Aorta (tissue), 5 donors: Measurements from ENCODE around the gene MYL7. TPM values are rescaled to one million over a fixed set of nuclear protein-coding genes. Genes with fewer than 3 reads are reported as not detected.
A peak's percentile ranks its signal among the peaks of the same experiment; 100 is the strongest.

Experiments
- ATAC-seq: fragments of 200-7000 bp; cut with Tn5 transposase; one replicate; pipeline ENCODE4 v1.9.1; 2022; ENCODE audit warnings: moderate library complexity; ENCODE audit not compliant: low FRiP score
- DNase-seq, 2 donors: peaks; one replicate each; pipeline ENCODE4 v3.0.0-alpha.2; 2020
- H3K27ac ChIP-seq, 2 donors: one replicate each; pipeline ENCODE4 v1.5.1; 2013; ENCODE audit warnings: low read length in 2 of 2, mild to moderate bottlenecking in 2 of 2, moderate library complexity in 2 of 2, control low read depth in 1 of 2, inconsistent platforms in 1 of 2, low read depth in 1 of 2
- H3K27me3 ChIP-seq, 2 donors: one replicate each; pipeline ENCODE4 v1.6.1; 2013; ENCODE audit warnings: control low read depth in 1 of 2, low read length in 1 of 2, mild to moderate bottlenecking in 1 of 2, moderate library complexity in 1 of 2; ENCODE audit not compliant: insufficient read depth in 2 of 2, control insufficient read depth in 1 of 2
- H3K36me3 ChIP-seq, 2 donors: one replicate each; pipeline ENCODE4 v1.6.1; 2013; ENCODE audit warnings: control low read depth in 1 of 2, low read length in 1 of 2, mild to moderate bottlenecking in 1 of 2; ENCODE audit not compliant: insufficient read depth in 2 of 2, control insufficient read depth in 1 of 2
- H3K4me1 ChIP-seq, 2 donors: one replicate each; pipeline ENCODE4 v1.6.1; 2013; ENCODE audit warnings: low read length in 2 of 2, control low read depth in 1 of 2, mild to moderate bottlenecking in 1 of 2, moderate library complexity in 1 of 2; ENCODE audit not compliant: insufficient read depth in 2 of 2, control insufficient read depth in 1 of 2
- H3K4me3 ChIP-seq, 2 donors: one replicate each; pipeline ENCODE4 v1.5.1; 2013; ENCODE audit warnings: low read length in 2 of 2, control low read depth in 1 of 2, mild to moderate bottlenecking in 1 of 2
- H3K9me3 ChIP-seq: one replicate; pipeline ENCODE4 v1.6.1; 2013; ENCODE audit warnings: mild to moderate bottlenecking, low read length; ENCODE audit not compliant: control insufficient read depth
- WGBS, 2 donors: extraction: QIAGEN DNeasy Blood & Tissue Kit; methylation state at CpG; one replicate each; pipeline ENCODE4 v1.1.7; 2013; 5-methylcytosine and 5-hydroxymethylcytosine counted together
- intact Hi-C, 2 donors: fragments of 100-400 bp; cut with DNase I; formaldehyde crosslinking; loops; one replicate each; pipeline versions ENCODE4 v1.14.2 to v1.15.0; 2022
- polyA plus RNA-seq, 2 donors: library from polyadenylated mRNA; stranded (reverse); fragments of 200-250 nt; gene quantifications; one replicate each; pipeline ENCODE4 v1.2.3, GENCODE V29; 2013
- total RNA-seq, 2 donors: library from RNA; stranded (reverse); fragmentation: NEBNext Ultra II Directional; extraction: Animal tissue kit (Norgen Biotek cat#: 25700); gene quantifications; one replicate each; pipeline ENCODE4 v1.2.1, GENCODE V29; 2021
- donor health status: healthy with polysubstance abuse.
- donor health status: Bipolar disorder and iron deficiency.
- donor health status: DM: no; HTN: no; CAD: no.
- donor health status: DM: no; HTN: no; CAD: no.
- donor health status: DM: yes; HTN: yes; CAD: no.

Gene MYL7
- total and polyA plus RNA-seq, 4 donors = 2.6 to 4.1 TPM; not detected in 2

DNA sequence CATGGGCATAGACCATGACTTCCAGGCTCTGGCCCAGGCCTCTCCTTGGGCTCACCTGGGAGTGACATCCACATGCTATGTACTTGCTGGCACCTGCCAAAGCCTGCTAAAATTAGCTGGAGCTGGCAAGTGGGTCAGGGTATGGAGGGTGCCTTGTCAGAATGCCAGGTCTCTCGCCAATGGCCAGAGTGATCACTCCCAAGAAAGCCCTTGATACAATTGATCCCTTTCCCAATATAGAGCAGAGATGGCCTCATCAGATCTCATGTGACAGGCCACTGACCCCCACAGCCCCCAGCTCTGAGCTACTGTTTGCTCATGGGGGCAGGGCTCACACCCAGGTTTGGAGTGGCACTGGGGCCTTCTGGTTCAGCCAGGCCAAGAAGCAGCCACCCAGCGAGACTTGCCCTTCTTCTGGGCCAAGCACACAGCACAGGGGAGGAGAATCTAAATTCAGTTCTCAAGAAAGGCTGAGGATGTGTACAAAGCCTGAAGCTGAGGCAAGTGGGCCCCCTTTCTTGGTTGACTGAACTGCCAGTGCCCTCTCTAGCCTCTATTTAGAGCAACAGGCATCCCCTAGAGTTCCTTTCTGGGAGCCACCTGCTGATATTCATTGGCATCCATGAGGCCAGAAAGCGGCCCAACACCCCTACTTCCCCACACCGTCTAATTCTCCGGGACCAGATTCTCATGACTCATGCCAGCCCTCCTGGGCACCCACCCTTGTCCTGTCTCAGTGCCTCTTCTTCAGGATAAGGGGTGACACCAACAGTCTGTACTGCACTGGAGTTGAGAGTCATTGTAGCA, 18.9 kb upstream of the MYL7 start:
- H3K27ac ChIP-seq = no peak overlapping the region
- no peaks in the 10 kb centered on the region for H3K9me3 ChIP-seq
- intact Hi-C loops = no loop called here
- H3K27me3 ChIP-seq = no peaks in the 10 kb centered on the region
- H3K36me3 ChIP-seq = no peaks in the 10 kb centered on the region
- no peak overlapping the region for H3K4me3 ChIP-seq
- no peak for ATAC-seq
- H3K4me1 ChIP-seq = no peaks in the 10 kb centered on the region
- 88% methylated on average over 5 of the region's 5 CpGs for WGBS, 2 donors
- peak in 1 of 2 donors; percentile 37 for DNase-seq

DNA sequence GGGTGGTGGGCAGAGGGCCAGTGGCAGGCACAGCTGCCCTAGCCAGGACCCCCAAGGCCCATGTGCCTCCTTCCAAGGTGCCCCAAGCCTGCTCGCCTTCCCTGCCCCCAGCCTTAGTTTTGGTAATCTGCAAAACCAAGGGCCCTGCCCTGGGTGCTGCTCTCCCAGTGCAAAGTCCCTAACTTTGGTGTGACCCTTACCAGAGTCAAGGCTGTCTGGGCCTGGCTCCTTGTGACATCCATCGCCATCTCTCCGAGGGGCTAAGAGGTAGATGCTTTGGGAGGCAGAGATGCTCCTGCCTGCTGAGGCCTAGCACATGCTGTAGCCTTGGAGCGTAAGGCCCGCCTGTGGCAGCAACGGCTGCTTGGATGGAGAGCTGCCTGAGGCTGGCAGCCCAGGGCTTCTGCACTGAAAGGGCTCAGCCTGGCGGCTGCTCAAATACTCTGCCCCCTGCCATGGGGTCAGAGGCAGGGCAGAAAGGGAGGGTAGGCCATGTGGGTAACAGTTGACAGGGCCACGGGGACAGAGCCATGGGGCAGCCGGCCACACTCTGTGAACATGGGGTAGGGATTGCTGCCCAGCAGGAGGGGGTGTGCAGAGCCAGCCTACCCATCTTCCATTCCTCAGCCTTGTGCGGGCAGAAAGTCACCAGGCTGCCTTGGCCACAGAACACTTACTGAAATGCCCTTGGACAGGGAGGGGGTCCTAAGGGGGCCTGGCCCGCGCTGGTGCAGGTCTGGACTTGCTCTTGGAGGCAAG, 17.9 kb upstream of the MYL7 start:
- 93 to 95% methylated on average over 12 of the region's 12 CpGs for WGBS, 2 donors
- H3K27ac ChIP-seq = no peak overlapping the region
- no peaks in the 10 kb centered on the region for H3K9me3 ChIP-seq
- intact Hi-C loops = no loop called here
- DNase-seq (peak in 1 of 2 donors; percentile 42), ATAC-seq (no peak)
- H3K4me1 ChIP-seq = no peaks in the 10 kb centered on the region
- no peaks in the 10 kb centered on the region for H3K27me3 ChIP-seq
- no peaks in the 10 kb centered on the region for H3K36me3 ChIP-seq
- no peak overlapping the region for H3K4me3 ChIP-seq

DNA sequence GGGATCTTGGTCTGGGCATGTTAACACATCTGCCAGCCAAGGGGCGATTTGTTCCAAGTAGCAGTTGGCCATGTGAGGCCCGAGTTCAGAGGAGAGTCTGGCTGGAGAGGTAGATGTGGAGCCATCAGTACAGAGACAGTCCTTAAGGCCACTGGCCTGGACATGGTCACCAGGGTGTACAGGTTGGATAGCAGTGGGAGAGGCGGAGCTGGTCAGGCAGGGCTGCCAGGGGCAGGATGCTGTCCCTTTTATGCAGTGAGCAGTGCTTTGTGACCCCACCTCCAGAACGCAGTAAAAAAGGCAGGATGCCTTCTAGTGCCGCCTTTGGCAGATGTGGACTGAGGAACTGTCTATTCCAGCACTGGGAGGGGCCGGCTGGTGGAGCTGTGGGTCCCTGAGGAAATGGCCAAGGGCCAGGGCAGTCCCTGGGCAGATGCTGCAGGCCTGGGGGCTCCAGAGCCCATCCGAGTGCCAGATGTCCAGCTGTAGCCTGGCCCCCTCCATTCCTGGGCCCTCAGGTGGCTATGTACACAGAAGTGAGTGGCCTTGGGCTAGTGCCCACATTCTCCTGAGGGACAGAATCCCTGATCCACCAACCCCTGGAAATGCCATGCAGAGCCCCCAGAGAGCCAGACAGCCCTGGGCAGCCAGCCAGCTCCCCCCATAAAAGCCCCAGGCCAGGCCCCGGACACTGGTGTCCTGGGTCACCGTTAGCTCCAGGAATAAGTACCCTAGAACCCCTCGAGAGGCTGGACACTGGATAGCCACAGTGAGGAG, 17.2 kb upstream of the MYL7 start:
- DNase-seq (peak in 1 of 2 donors; percentile 55), ATAC-seq (no peak)
- no peaks in the 10 kb centered on the region for H3K9me3 ChIP-seq
- H3K36me3 ChIP-seq = no peaks in the 10 kb centered on the region
- 69 to 79% methylated on average over 10 of the region's 10 CpGs for WGBS, 2 donors
- no peak overlapping the region for H3K4me3 ChIP-seq
- H3K4me1 ChIP-seq = no peaks in the 10 kb centered on the region
- H3K27ac ChIP-seq = no peak overlapping the region
- intact Hi-C loops = no loop called here
- no peaks in the 10 kb centered on the region for H3K27me3 ChIP-seq

DNA sequence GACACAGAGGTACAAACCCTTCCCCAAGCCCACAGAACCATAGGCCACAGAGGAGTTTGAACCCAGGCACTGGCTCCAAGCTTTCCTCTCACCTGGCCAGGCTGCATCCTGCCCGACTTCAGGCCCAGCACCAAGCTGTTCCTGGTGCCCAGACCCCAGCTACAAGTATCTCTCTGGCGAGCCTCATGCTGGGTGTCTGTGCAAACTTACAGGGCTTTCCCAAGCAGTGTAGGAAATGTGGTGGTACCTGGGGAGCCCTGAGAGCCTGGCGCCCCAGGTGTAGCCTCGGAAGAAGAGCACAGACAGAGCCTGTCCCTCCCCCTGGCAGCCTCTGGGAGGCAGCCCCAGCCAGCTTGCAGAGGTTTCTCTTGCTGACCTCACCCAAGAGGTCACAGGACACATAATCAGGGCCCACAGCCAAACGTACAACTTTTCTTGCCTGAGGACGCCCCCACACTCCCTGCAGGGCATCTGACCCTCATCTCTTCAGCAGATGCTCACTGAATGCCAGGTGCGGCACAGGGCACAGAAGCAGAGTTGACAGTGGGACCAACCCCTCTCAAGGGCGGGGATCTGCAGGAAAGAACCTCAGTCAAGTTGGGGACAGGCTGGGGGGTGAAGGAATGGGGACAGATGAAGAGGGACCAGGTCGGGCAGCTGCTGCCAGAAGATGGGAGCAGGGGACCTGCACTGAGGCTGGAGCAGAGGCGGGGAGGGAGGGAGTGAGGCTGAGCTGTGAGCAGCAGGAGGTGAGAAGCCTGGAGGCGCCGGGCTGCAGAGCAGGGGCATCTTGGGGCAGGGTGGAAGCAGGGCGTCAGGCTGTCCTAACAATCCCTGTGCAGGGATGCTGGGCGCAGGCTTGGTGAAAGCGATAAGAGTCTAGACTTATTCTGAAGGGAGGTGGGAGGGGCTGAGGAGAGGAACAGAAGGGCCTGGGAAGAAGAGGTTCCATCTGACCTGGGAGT, 16.3 kb upstream of the MYL7 start:
- Histone ChIP-seq H3K4me3 (no peak overlapping the region), H3K36me3 (no peaks in the 10 kb centered on the region), H3K9me3 (no peaks in the 10 kb centered on the region), H3K27ac (no peak overlapping the region), H3K27me3 (no peaks in the 10 kb centered on the region), H3K4me1 (no peaks in the 10 kb centered on the region)
- intact Hi-C loops = no loop called here
- DNase-seq (peak in 1 of 2 donors; percentile 55), ATAC-seq (no peak)
- WGBS, 2 donors = 85 to 86% methylated on average over 15 of the region's 15 CpGs

DNA sequence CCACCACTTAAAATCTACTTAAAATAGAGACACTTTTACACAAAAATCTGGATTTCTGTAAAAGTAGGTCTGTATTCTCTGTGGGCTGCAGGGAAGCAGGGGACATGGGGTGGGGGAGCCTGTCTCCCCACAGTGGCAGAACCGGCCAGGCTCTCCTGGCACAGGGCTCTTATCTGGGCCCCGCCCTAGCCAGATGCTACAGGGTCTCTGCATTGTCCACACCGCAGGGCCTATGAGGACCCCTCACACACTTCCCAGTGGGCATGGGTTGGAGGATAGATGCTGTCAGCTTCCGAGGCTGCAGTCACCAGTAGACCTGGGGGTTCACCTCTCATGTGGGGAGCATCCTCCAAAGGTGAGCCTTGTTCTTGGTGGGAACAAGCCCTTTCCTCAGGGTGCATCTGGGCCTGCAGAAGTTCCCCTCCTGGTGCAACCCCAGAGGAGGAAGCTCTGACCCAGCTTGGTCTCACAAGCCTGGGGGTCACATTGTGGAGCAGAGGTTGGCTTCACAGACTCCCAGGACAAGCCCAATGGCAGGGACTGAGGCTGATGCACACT, 15.4 kb upstream of the MYL7 start:
- intact Hi-C loops = no loop called here
- DNase-seq = peak in 1 of 2 donors; percentile 48

DNA sequence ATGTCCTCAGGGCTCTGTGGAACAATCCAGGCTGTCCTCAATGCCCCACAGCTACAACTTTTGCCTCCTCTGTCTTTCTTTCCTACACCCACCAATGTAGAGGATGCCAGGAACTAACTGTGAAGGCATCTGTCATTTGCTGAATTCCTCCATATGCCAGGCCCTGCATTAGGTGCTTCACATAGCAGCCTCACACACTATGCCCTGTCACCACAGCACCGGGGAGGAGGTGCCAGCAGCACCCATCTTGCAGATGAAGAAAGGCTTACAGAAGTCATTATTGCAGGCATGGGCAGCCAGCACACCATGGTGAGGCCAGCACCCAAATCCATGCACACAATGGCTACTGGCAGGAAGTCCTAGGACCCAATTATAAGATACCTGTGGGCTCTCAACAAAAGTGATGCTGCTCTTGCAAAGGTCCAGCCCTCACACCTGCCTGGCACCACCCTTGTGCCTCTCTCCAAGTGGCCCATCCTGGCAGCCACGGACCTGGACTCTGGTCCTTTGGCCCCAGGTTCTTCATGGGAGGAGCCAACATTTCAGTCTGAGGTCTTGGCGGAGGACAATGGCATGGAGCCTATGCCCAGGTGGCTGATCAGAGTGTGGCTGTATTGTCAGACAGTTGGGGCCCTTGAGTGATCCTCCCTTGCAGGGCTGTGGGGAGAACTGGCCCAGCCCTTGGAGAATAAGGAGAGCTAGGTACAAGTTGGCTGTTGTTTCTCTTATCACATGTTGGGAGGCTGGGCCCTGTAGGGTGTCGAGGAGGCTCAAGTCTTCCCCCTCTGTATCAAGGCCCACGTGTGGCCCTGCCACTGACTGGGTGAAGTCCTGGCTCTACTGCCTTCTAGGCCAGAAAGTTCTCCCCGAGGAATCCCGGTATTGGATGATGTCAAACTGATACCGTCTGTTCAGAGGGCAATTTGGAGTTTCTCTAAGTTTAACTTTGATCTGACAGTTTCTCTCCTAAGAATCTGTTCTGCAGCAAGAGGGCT, 14.4 kb upstream of the MYL7 start:
- intact Hi-C loops = no loop called here
- no peak for ATAC-seq
- Histone ChIP-seq H3K27ac (no peak overlapping the region), H3K27me3 (no peaks in the 10 kb centered on the region), H3K4me1 (no peaks in the 10 kb centered on the region), H3K9me3 (no peaks in the 10 kb centered on the region), H3K4me3 (no peak overlapping the region), H3K36me3 (no peaks in the 10 kb centered on the region)
- peak in 1 of 2 donors; percentile 55 for DNase-seq
- WGBS, 2 donors = 83 to 85% methylated on average over 8 of the region's 8 CpGs

More for the DNA sequence above, 15.4 kb upstream of the MYL7 start:
- 86 to 90% methylated on average over 4 of the region's 4 CpGs for WGBS, 2 donors
- H3K27ac ChIP-seq = no peak overlapping the region
- H3K36me3 ChIP-seq = no peaks in the 10 kb centered on the region
- no peak overlapping the region for H3K4me3 ChIP-seq
- H3K9me3 ChIP-seq = no peaks in the 10 kb centered on the region
- H3K4me1 ChIP-seq = no peaks in the 10 kb centered on the region
- no peaks in the 10 kb centered on the region for H3K27me3 ChIP-seq
- ATAC-seq = no peak

DNA sequence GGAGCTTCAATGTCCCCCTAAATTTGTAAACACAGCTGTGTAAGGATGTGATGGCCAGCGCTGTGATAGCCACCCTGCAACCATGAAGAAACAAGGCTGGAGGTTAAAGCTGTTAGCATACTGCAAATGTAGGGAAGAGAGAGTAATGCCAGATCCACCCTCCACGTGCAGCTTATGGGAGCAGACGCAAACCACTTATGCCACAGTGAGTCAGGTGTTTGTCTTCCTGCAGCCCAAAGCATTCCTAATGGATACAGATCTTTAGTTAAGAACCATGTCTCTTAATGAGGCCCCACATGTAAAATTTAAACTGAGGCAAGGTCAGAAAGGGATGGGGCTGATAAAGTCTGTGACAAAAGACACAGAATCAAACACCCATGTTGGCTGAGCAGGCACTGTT, 13.6 kb upstream of the MYL7 start:
- Histone ChIP-seq H3K27ac (no peak overlapping the region), H3K36me3 (no peaks in the 10 kb centered on the region), H3K27me3 (no peaks in the 10 kb centered on the region), H3K4me3 (no peak overlapping the region), H3K9me3 (no peaks in the 10 kb centered on the region), H3K4me1 (no peaks in the 10 kb centered on the region)
- 79 to 87% methylated on average over 3 of the region's 3 CpGs for WGBS, 2 donors
- ATAC-seq = no peak
- intact Hi-C loops = no loop called here
- peak in 1 of 2 donors; percentile 48 for DNase-seq
